SU-DHL-6 (cell line): ENCODE data around the gene TSHZ2.

Source experiments
- CTCF ChIP-seq: fragments of 200-600 bp; sonication (generic); IDR thresholded peaks from one replicate; pipeline ENCODE4 v1.5.1; 2017; ENCODE audit warnings: antibody characterized with exemption, mild to moderate bottlenecking, low read length, moderate library complexity; ENCODE audit not compliant: insufficient read depth, poor library complexity, severe bottlenecking
- EZH2phosphoT487 ChIP-seq: fragments of 200-600 bp; sonication (generic), shearing (Covaris generic); conservative IDR thresholded peaks from 2 replicates; pipeline ENCODE4 v1.6.1; 2018; ENCODE audit warnings: mild to moderate bottlenecking, antibody characterized with exemption, low read length, moderate library complexity, mixed read lengths

- TF ChIP-seq CTCF (no peak), EZH2phosphoT487 (no peak)
Observed at GRCh38 chr20:53080687-53080962, 108.5 kb downstream of the TSHZ2 start.
